Subcutaneous adipose tissue (tissue), 4 donors: ENCODE results near the gene CFAP54. TPM values are rescaled to one million over a fixed set of nuclear protein-coding genes. Genes with fewer than 3 reads are reported as not detected.

Experiments
- total RNA-seq, 4 donors: library from RNA; depleted of rRNA; stranded (reverse); fragments of >200 nt; gene quantifications; one replicate each; pipeline ENCODE4 v1.1.0, GENCODE V29; 2016
- TF ChIP-seq, protein P1 (sequence below): fragments of 450-650 bp; IDR thresholded peaks from one replicate; pipeline ENCODE4 v1.5.1; 2016; ENCODE audit warnings: low read depth, mild to moderate bottlenecking, control low read depth, antibody characterized with exemption, moderate library complexity

The CFAP54 gene
- total RNA-seq, 4 donors from 2014 or later = 0.33 to 1.7 (median 0.89) TPM

DNA sequence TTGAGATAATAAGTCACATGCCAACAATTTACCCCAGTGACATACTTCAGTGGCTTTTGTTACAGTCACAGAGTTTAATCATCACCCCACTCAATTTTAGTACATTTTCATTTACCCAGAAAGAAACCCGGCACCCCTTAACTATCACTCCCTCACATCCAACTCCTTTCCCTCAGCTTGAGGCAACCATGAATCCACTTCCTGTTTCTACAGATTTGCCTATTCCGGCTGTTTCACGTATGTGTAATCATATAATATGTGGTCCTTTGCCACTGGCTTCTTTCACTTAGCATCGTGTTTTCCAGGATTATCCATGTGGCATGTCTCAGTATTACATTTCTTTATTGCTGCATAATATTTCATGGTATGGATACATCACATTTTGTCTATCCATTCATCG lies 147.5 kb downstream of the CFAP54 start:
- TF ChIP-seq, protein P1, sequence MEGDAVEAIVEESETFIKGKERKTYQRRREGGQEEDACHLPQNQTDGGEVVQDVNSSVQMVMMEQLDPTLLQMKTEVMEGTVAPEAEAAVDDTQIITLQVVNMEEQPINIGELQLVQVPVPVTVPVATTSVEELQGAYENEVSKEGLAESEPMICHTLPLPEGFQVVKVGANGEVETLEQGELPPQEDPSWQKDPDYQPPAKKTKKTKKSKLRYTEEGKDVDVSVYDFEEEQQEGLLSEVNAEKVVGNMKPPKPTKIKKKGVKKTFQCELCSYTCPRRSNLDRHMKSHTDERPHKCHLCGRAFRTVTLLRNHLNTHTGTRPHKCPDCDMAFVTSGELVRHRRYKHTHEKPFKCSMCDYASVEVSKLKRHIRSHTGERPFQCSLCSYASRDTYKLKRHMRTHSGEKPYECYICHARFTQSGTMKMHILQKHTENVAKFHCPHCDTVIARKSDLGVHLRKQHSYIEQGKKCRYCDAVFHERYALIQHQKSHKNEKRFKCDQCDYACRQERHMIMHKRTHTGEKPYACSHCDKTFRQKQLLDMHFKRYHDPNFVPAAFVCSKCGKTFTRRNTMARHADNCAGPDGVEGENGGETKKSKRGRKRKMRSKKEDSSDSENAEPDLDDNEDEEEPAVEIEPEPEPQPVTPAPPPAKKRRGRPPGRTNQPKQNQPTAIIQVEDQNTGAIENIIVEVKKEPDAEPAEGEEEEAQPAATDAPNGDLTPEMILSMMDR = no peak

DNA sequence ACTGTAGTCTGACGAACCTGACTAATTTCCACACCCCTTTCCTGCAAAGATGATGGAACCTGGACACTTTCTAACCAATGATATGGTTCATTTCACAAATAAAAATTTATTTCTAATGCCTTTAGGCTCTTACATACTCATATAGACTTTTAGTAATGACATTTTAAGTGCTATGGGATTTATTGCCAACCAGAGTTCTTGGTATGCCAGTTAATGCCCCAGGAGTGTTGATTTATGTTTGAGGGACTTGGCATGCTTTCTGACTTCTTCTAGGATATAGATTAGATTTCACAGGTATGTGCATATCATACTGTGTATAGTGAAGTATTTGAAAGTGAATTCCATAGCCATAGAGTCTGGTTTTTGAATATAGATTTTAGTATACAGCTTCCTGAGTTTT lies 159.5 kb downstream of the CFAP54 start:
- TF ChIP-seq, protein P1 = no peak

DNA sequence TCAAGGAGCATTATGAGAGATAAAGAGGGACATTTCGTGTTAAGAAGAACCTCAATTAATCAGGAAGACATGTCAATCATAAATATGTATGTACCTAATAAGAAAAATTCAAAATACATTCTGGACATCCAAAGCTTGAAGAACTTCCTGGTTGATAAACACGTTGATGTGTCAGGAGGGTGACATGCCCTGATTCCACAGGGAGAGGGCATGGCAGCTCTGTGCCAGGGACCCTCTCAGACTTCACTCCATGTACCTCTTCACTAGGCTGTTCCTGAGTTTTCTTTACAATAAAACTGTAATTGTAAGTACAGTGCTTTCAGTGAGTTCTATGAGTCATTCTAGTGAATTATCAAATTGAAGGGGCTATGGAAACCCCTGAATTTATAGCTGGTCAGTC lies 163.5 kb downstream of the CFAP54 start:
- TF ChIP-seq, protein P1 = no peak

DNA sequence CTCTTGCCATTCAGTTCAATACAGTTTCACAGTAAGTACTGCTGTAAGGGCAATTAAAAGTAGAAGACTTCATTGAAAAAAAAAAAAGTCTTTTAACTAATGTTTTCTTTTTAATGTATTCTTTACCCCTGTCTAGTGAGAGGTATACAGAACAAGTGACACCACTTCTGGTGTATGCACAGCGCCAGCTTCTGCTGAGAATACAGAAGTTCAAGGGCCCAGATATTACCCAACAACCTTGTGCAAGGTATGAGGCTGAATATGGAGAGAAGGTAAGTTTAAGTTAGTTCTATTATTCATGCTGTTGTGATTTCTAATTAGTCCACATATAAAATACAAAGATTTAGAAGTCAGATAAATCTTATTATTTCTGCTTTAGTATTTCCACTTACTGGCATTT lies 168.7 kb downstream of the CFAP54 start:
- TF ChIP-seq, protein P1 = no peak

DNA sequence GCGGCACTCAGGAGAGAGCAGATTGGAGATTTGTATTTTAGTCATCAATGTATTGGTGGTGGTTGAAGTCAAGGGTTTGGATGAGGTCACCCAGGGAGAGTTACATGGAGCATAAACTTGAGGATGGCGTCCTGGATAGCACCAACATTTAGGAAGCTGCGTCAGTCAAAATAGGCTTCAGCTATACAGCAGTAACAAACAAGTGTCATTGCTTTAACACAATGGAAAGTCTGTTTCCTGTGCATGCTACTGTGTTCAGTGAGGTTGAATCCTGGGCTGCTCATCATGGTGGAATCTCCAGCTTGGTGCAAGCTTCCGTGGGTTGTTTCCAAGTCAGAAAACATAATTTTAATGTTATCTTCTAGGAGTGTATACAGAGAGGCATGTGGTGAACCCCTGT lies 180.4 kb downstream of the CFAP54 start:
- TF ChIP-seq, protein P1 = no peak

DNA sequence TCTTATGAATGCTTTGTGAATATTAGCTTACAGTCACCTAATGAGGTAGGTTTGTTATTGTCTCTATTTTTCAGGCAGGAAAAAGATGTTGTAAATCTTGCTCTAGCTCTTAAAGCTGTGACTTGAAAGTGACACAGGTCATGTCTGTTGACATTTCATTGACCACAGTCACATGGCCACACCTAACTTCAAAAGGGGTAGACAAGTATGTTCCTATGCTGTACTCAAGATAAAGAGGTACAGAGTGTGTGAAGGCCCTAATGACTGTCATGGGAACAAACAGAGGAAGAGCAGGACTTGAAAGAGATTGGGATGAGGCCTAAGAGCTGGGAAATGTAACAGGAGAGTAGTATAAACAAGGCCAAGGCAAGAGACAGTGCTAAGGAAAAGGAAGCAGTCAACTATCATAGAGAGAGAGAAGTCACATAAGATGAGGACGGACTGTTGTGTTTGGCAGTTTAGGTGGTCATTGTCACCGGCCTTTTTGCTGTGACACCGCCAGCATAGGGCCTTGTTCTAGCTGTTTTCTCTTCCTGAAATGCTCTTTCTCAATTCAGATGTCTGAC lies 181.0 kb downstream of the CFAP54 start:
- TF ChIP-seq, protein P1 = no peak

DNA sequence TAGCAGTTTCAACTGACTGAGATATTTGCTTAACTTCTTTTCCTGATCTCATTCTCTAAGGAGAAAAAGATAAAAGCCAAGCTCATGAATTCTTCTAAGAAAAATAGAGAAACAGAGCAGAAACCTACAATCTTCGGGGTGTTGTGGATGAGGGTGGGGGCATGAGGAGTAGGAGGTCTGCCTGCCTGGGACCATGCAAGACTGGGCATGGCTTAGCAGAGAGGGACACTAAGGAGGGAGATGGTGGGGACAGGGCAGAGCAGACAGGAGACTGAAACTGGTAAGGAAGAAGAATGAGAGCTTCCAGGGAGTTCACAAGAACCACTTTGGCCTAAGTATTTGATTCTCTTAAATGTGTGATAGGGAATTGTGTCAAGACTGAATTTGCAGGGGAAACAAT lies 188.0 kb downstream of the CFAP54 start:
- TF ChIP-seq, protein P1 = no peak

DNA sequence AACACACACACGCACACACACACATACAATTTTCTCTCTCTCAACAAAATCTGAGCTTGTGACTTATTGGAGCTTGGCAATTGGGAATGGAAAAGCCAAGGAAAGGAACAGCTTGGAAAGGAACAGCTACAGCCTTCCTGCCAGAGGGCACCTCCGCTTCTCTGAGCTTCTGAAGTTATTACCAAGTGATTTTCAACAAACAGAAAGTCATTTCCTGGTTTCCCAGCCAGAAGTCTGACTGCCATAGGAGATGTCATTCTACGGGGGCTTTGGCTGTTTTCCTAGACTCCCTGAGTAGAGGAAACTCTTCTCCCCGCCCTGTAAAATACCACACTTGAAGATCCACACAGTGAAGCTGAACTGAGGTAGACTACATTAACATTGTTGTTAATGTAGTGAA lies 198.3 kb downstream of the CFAP54 start:
- TF ChIP-seq, protein P1 = no peak
